Muscle of arm (tissue), 14 donors: ENCODE measurements around the gene RASD1. TPM values are rescaled to one million over a fixed set of nuclear protein-coding genes. Genes with fewer than 3 reads are reported as not detected.

Experiments used
- DNase-seq: peaks from one replicate; pipeline ENCODE4 v3.0.0-alpha.2; 2013
- long read RNA-seq, 11 donors: transcript quantifications; one replicate each; lab custom pipeline, GENCODE V29; 2026
- polyA plus RNA-seq, 12 donors: library from polyadenylated mRNA; unstranded; fragments of 120-200 nt; gene quantifications; one replicate each; pipeline ENCODE4 v1.2.1, GENCODE V29; 2013; ENCODE audit not compliant: insufficient read length in 12 of 12

The RASD1 gene
- 10 to 100 TPM in 1 of 12 donors, 1 to 10 TPM in 10, not detected in 1; 2.9 to 11.4 (median 3.9) TPM for polyA plus RNA-seq
- long read RNA-seq, donor 1, transcript RASD1-201 (2 exons, 1,746 nt): major isoform, 19 of 24 reads
- long read RNA-seq, donor 1, partial matches to known transcripts: 5 of 24 reads
- long read RNA-seq, donor 1, other reads (novel, unspliced or antisense): 0 of 24 reads
- long read RNA-seq, donor 2, partial matches to known transcripts: 0 of 4 reads
- long read RNA-seq, donor 2, other reads (novel, unspliced or antisense): 0 of 4 reads
- long read RNA-seq, donor 3, partial matches to known transcripts: 0 of 2 reads
- long read RNA-seq, donor 3, other reads (novel, unspliced or antisense): 0 of 2 reads
- long read RNA-seq, donor 4, partial matches to known transcripts: 0 of 2 reads
- long read RNA-seq, donor 4, other reads (novel, unspliced or antisense): 0 of 2 reads
- long read RNA-seq, donor 5, transcript RASD1-201 (2 exons, 1,746 nt): major isoform, 6 of 6 reads
- long read RNA-seq, donor 5, partial matches to known transcripts: 0 of 6 reads
- long read RNA-seq, donor 5, other reads (novel, unspliced or antisense): 0 of 6 reads
- long read RNA-seq, donor 6: 0 reads
- long read RNA-seq, donor 7, partial matches to known transcripts: 0 of 4 reads
- long read RNA-seq, donor 7, other reads (novel, unspliced or antisense): 0 of 4 reads
- long read RNA-seq, donor 8, transcript RASD1-201 (2 exons, 1,746 nt): major isoform, 8 of 8 reads
- long read RNA-seq, donor 8, partial matches to known transcripts: 0 of 8 reads
- long read RNA-seq, donor 8, other reads (novel, unspliced or antisense): 0 of 8 reads
- long read RNA-seq, donor 9, partial matches to known transcripts: 0 of 4 reads
- long read RNA-seq, donor 9, other reads (novel, unspliced or antisense): 0 of 4 reads
- long read RNA-seq, donor 10, transcript RASD1-201 (2 exons, 1,746 nt): major isoform, 5 of 5 reads
- long read RNA-seq, donor 10, partial matches to known transcripts: 0 of 5 reads
- long read RNA-seq, donor 10, other reads (novel, unspliced or antisense): 0 of 5 reads
- long read RNA-seq, donor 11, partial matches to known transcripts: 0 of 4 reads
- long read RNA-seq, donor 11, other reads (novel, unspliced or antisense): 0 of 4 reads

- peak; percentile 78 for DNase-seq
Measured at GRCh38 chr17:17496189-17497064, at the start of gene RASD1. Gene RASD1, minus strand, starts transcription at chr17:17496395. Its CDS starts 214 bp downstream, at chr17:17496181.

- no peak for DNase-seq
Measured at GRCh38 chr17:17545984-17546383, 49.8 kb upstream of the RASD1 start.

- no peak for DNase-seq
Measured at GRCh38 chr17:17545031-17545820, 49.0 kb upstream of the RASD1 start.

GRCh38 chr17:17542906-17543635 lies 46.9 kb upstream of the RASD1 start:
- DNase-seq: no peak

GRCh38 chr17:17541640-17542001 lies 45.4 kb upstream of the RASD1 start:
- no peak for DNase-seq

GRCh38 chr17:17540935-17541639 lies 44.9 kb upstream of the RASD1 start:
- no peak for DNase-seq

GRCh38 chr17:17540278-17540906 lies 44.2 kb upstream of the RASD1 start:
- no peak for DNase-seq

- no peak for DNase-seq
Measured at GRCh38 chr17:17539591-17539990, 43.4 kb upstream of the RASD1 start.

GRCh38 chr17:17538417-17539391 lies 42.5 kb upstream of the RASD1 start:
- DNase-seq: no peak

- DNase-seq: no peak
Measured at GRCh38 chr17:17537311-17538099, 41.3 kb upstream of the RASD1 start.

- DNase-seq: no peak
Measured at GRCh38 chr17:17536702-17537101, 40.5 kb upstream of the RASD1 start.

GRCh38 chr17:17535957-17536356 lies 39.8 kb upstream of the RASD1 start:
- no peak for DNase-seq

GRCh38 chr17:17533901-17534441 lies 37.8 kb upstream of the RASD1 start:
- DNase-seq: no peak

- DNase-seq: no peak
Measured at GRCh38 chr17:17532991-17533390, 36.8 kb upstream of the RASD1 start.

- DNase-seq: no peak
Measured at GRCh38 chr17:17531156-17531555, 35.0 kb upstream of the RASD1 start.
